GM12878 (cell line): ENCODE results near the gene MRRF. TPM values are rescaled to one million over a fixed set of nuclear protein-coding genes. Genes with fewer than 3 reads are reported as not detected.

ENCODE experiments used
- ATAC-seq: fragments of 200-7000 bp; cut with Tn5 transposase; 3 replicates; pipeline ENCODE4 v1.9.1; 2020; ENCODE audit warnings: mild to moderate bottlenecking, moderate library complexity
- BruUV-seq: library from RNA; stranded (reverse); fragments of 400-500 nt; replicated peaks from 2 replicates; lab custom pipeline; 2021; lab: Mats Ljungman, UMichigan
- CTCF ChIA-PET: fragments of 300-600 bp; sonication (Branson Sonifier 250); formaldehyde crosslinking; extraction: SDS; loops from one replicate; lab custom pipeline; 2021; ENCODE audit warnings: inconsistent platforms; lab: Yijun Ruan, JAX
- POLR2A ChIA-PET: fragments of 350-600 bp; formaldehyde crosslinking; extraction: SDS; loops from one replicate; lab custom pipeline; 2021; ENCODE audit warnings: inconsistent platforms; lab: Charles Lee
- RAD21 ChIA-PET: fragments of 300-600 bp; sonication (Branson Sonifier 250); formaldehyde crosslinking; loops from one replicate; lab custom pipeline; 2023; ENCODE audit warnings: antibody characterized with exemption; ENCODE audit not compliant: unreplicated experiment; lab: Charles Lee
- SMC1A ChIA-PET: fragments of 300-600 bp; sonication (Branson Sonifier 250); formaldehyde crosslinking; loops from one replicate; lab custom pipeline; 2023; ENCODE audit not compliant: unreplicated experiment, uncharacterized antibody; lab: Charles Lee
- DNase-seq: peaks from one replicate; pipeline ENCODE4 v3.0.0-alpha.2; 2011; ENCODE audit warnings: low read depth, low spot score
- FAIRE-seq: peaks from 3 replicates; lab custom pipeline; 2011; peaks lifted over from hg19 to GRCh38; lab: Jason Lieb, UNC
- H2AFZ ChIP-seq: 2 replicates; pipeline ENCODE4 v1.6.0; 2011; ENCODE audit warnings: low read depth, low read length, control low read depth; ENCODE audit not compliant: control insufficient read depth
- H3K27ac ChIP-seq: 2 replicates; pipeline ENCODE4 v1.5.1; 2011; ENCODE audit warnings: control low read depth; ENCODE audit not compliant: control insufficient read depth, insufficient read depth
- H3K27me3 ChIP-seq, 2 experiments: replicated peaks in 1 of 2; 2 replicates each; pipeline versions ENCODE4 v1.6.0 to v1.6.1; 2011; ENCODE audit warnings: low read length in 1 of 2; ENCODE audit not compliant: control insufficient read depth in 2 of 2, insufficient read depth in 2 of 2
- H3K36me3 ChIP-seq, 2 experiments: 2 replicates each; pipeline ENCODE4 v1.5.1; 2011; ENCODE audit warnings: low read length in 1 of 2; ENCODE audit not compliant: control insufficient read depth in 2 of 2, insufficient read depth in 2 of 2
- H3K4me1 ChIP-seq: 2 replicates; pipeline ENCODE4 v1.6.1; 2011; ENCODE audit warnings: mild to moderate bottlenecking, low read length, moderate library complexity, mixed read lengths; ENCODE audit not compliant: control insufficient read depth, insufficient read depth
- H3K4me2 ChIP-seq: 2 replicates; pipeline ENCODE4 v1.6.0; 2011; ENCODE audit warnings: control low read depth; ENCODE audit not compliant: control insufficient read depth, insufficient read depth
- H3K4me3 ChIP-seq: fragments of 200-600 bp; sonication (generic); 2 replicates; pipeline ENCODE4 v1.5.1; 2016
- H3K79me2 ChIP-seq: 2 replicates; pipeline ENCODE4 v1.6.0; 2011; ENCODE audit warnings: low read length; ENCODE audit not compliant: control insufficient read depth, insufficient read depth
- H3K9ac ChIP-seq: 2 replicates; pipeline ENCODE4 v1.8.0; 2011; ENCODE audit warnings: low read length, control low read depth, mixed read lengths; ENCODE audit not compliant: control insufficient read depth, insufficient read depth
- H3K9me3 ChIP-seq: replicated peaks from 3 replicates; pipeline ENCODE4 v1.5.1; 2011; ENCODE audit warnings: mild to moderate bottlenecking, low read length; ENCODE audit not compliant: control insufficient read depth, insufficient read depth
- H4K20me1 ChIP-seq: 2 replicates; pipeline ENCODE4 v1.6.0; 2011; ENCODE audit not compliant: control insufficient read depth, insufficient read depth
- DPF2 ChIP-seq: fragments of 450-650 bp; IDR thresholded peaks from 2 replicates; pipeline ENCODE4 v1.6.1; 2017; ENCODE audit warnings: mild to moderate bottlenecking
- HDAC2 ChIP-seq: fragments of 200-600 bp; sonication (generic); IDR thresholded peaks from 2 replicates; pipeline ENCODE4 v1.6.1; 2017
- PAX8 ChIP-seq: fragments of 450-650 bp; IDR thresholded peaks from 2 replicates; pipeline ENCODE4 v1.6.1; 2017; ENCODE audit warnings: mild to moderate bottlenecking, moderate library complexity
- PML ChIP-seq: IDR thresholded peaks from 2 replicates; pipeline ENCODE4 v1.6.1; 2012; ENCODE audit warnings: low read length, inconsistent platforms
- POLR2AphosphoS2 ChIP-seq: IDR thresholded peaks from 2 replicates; pipeline ENCODE4 v1.6.1; 2011; ENCODE audit warnings: low read depth, mild to moderate bottlenecking, low read length, improper control_type of control experiment, moderate library complexity
- RBBP5 ChIP-seq: fragments of 200-600 bp; sonication (generic); conservative IDR thresholded peaks from 2 replicates; pipeline ENCODE4 v1.6.1; 2016
- SIX5 ChIP-seq: IDR thresholded peaks from 2 replicates; pipeline ENCODE4 v1.6.1; 2011; ENCODE audit warnings: mild to moderate bottlenecking, low read depth, low read length, moderate library complexity; ENCODE audit not compliant: severe bottlenecking
- TARDBP ChIP-seq: IDR thresholded peaks from 2 replicates; pipeline ENCODE4 v1.6.1; 2016; ENCODE audit warnings: borderline replicate concordance
- ZSCAN29 ChIP-seq: fragments of 450-650 bp; IDR thresholded peaks from 2 replicates; pipeline ENCODE4 v1.6.1; 2017; ENCODE audit warnings: mild to moderate bottlenecking, moderate library complexity
- WGBS: methylation state at CpG from one replicate; pipeline ENCODE4 v1.1.6; 2016; ENCODE audit warnings: low lambda C conversion rate; ENCODE audit not compliant: insufficient replicate concordance, insufficient coverage; ENCODE audit errors: missing lambda C conversion rate; 5-methylcytosine and 5-hydroxymethylcytosine counted together
- in situ Hi-C: fragments of 300-500 bp; cut with MboI; formaldehyde crosslinking; loops from 9 replicates; pipeline ENCODE4 v1.14.3; 2018; ENCODE audit warnings: mixed read lengths
- intact Hi-C: fragments of 100-400 bp; cut with micrococcal nuclease; formaldehyde crosslinking; loops from one replicate; pipeline ENCODE4 v1.14.2; 2022; ENCODE audit not compliant: unreplicated experiment
- polyA plus RNA-seq, 11 experiments: library from polyadenylated mRNA; depleted of rRNA in 4 of 11; unstranded in 6 of 11; stranded (reverse) in 5 of 11; fragments of >200 nt; fragmentation: Nextera tagmentation in 4 of 11; fragmentation: Illumina TruSeq in 1 of 11; extraction: Ambion mirVana in 4 of 11; extraction: Trizol in 1 of 11; gene quantifications; 1 replicate in 1 of 11; 2 replicates in 10 of 11; pipeline versions ENCODE4 v1.2.1 to v1.2.3, GENCODE V29; 2011 to 2016; ENCODE audit warnings: inconsistent platforms in 2 of 11, missing spikeins in 2 of 11, low read depth in 1 of 11
- total RNA-seq, 4 experiments: library from RNA; depleted of rRNA in 3 of 4; stranded (reverse); fragments of >200 nt in 3 of 4; fragmentation: Illumina TruSeq in 1 of 4; extraction: Trizol in 1 of 4; gene quantifications; 2 replicates each; pipeline versions ENCODE4 v1.2.1 to v1.2.3, GENCODE V29; 2013 to 2021
- TF ChIP-seq, protein P1 (sequence below): fragments of 450-650 bp; IDR thresholded peaks from 2 replicates; pipeline ENCODE4 v1.6.1; 2017; ENCODE audit warnings: mild to moderate bottlenecking, low read depth, inconsistent platforms; ENCODE audit not compliant: poor library complexity, severe bottlenecking
- TF ChIP-seq, protein P2 (sequence below): fragments of 450-650 bp; IDR thresholded peaks from 2 replicates; pipeline ENCODE4 v1.6.1; 2016; ENCODE audit warnings: mild to moderate bottlenecking, moderate library complexity, borderline replicate concordance
- TF ChIP-seq, protein P3 (sequence below): IDR thresholded peaks from 2 replicates; pipeline ENCODE4 v1.6.1; 2012; ENCODE audit warnings: low read depth, low read length, improper control_type of control experiment
- TF ChIP-seq, protein P4 (sequence below): fragments of 450-650 bp; IDR thresholded peaks from 2 replicates; pipeline ENCODE4 v1.6.1; 2017; ENCODE audit warnings: mild to moderate bottlenecking, moderate library complexity

The MRRF gene
- total and polyA plus RNA-seq, 10 of the 15 experiments (the other 5 are each of a cell fraction or from before 2014, with no cell fraction given): 64.8 to 112 (median 76.4) TPM

DNA sequence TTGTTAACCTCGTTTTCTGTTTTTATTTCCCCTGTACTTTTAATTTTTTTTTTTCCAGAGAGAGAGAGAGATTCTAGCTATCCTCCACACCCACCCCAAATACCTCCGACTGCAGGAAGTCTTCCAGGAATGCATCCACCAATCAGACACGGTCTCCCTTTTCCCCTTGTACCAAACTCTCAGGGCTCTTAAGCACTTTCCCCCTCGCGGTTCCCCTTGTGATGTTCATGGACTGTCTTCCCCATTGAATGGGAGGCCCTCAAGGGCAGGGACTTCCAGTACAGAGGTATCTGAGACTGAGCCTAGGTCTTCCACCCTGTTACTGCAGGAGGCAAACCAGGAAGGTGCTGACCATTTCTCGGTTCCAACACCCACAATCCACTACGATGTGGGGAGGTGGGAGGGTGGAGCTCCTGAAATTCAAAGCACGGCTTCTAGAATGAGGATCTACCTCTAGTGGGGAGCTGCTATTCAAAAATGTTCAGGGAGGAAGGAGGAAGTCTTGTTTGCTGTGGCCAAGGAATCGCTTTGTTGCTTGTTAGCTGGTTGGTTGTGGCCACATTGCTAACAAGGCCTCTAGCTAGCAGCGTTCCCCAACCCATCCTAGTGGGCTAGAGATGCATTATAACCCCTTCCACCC, 68.6 kb downstream of the MRRF start:
- RAD21 ChIA-PET: no interaction called here
- no peak for TF ChIP-seq ZSCAN29
- TF ChIP-seq, protein P1, sequence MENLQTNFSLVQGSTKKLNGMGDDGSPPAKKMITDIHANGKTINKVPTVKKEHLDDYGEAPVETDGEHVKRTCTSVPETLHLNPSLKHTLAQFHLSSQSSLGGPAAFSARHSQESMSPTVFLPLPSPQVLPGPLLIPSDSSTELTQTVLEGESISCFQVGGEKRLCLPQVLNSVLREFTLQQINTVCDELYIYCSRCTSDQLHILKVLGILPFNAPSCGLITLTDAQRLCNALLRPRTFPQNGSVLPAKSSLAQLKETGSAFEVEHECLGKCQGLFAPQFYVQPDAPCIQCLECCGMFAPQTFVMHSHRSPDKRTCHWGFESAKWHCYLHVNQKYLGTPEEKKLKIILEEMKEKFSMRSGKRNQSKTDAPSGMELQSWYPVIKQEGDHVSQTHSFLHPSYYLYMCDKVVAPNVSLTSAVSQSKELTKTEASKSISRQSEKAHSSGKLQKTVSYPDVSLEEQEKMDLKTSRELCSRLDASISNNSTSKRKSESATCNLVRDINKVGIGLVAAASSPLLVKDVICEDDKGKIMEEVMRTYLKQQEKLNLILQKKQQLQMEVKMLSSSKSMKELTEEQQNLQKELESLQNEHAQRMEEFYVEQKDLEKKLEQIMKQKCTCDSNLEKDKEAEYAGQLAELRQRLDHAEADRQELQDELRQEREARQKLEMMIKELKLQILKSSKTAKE: no peak
- TF ChIP-seq TARDBP: no peak
- TF ChIP-seq, protein P2, sequence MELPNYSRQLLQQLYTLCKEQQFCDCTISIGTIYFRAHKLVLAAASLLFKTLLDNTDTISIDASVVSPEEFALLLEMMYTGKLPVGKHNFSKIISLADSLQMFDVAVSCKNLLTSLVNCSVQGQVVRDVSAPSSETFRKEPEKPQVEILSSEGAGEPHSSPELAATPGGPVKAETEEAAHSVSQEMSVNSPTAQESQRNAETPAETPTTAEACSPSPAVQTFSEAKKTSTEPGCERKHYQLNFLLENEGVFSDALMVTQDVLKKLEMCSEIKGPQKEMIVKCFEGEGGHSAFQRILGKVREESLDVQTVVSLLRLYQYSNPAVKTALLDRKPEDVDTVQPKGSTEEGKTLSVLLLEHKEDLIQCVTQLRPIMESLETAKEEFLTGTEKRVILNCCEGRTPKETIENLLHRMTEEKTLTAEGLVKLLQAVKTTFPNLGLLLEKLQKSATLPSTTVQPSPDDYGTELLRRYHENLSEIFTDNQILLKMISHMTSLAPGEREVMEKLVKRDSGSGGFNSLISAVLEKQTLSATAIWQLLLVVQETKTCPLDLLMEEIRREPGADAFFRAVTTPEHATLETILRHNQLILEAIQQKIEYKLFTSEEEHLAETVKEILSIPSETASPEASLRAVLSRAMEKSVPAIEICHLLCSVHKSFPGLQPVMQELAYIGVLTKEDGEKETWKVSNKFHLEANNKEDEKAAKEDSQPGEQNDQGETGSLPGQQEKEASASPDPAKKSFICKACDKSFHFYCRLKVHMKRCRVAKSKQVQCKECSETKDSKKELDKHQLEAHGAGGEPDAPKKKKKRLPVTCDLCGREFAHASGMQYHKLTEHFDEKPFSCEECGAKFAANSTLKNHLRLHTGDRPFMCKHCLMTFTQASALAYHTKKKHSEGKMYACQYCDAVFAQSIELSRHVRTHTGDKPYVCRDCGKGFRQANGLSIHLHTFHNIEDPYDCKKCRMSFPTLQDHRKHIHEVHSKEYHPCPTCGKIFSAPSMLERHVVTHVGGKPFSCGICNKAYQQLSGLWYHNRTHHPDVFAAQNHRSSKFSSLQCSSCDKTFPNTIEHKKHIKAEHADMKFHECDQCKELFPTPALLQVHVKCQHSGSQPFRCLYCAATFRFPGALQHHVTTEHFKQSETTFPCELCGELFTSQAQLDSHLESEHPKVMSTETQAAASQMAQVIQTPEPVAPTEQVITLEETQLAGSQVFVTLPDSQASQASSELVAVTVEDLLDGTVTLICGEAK: no peak
- TF ChIP-seq, protein P3, sequence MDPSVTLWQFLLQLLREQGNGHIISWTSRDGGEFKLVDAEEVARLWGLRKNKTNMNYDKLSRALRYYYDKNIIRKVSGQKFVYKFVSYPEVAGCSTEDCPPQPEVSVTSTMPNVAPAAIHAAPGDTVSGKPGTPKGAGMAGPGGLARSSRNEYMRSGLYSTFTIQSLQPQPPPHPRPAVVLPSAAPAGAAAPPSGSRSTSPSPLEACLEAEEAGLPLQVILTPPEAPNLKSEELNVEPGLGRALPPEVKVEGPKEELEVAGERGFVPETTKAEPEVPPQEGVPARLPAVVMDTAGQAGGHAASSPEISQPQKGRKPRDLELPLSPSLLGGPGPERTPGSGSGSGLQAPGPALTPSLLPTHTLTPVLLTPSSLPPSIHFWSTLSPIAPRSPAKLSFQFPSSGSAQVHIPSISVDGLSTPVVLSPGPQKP: no peak
- no peak for TF ChIP-seq SIX5
- TF ChIP-seq PML: no peak
- TF ChIP-seq, protein P4, sequence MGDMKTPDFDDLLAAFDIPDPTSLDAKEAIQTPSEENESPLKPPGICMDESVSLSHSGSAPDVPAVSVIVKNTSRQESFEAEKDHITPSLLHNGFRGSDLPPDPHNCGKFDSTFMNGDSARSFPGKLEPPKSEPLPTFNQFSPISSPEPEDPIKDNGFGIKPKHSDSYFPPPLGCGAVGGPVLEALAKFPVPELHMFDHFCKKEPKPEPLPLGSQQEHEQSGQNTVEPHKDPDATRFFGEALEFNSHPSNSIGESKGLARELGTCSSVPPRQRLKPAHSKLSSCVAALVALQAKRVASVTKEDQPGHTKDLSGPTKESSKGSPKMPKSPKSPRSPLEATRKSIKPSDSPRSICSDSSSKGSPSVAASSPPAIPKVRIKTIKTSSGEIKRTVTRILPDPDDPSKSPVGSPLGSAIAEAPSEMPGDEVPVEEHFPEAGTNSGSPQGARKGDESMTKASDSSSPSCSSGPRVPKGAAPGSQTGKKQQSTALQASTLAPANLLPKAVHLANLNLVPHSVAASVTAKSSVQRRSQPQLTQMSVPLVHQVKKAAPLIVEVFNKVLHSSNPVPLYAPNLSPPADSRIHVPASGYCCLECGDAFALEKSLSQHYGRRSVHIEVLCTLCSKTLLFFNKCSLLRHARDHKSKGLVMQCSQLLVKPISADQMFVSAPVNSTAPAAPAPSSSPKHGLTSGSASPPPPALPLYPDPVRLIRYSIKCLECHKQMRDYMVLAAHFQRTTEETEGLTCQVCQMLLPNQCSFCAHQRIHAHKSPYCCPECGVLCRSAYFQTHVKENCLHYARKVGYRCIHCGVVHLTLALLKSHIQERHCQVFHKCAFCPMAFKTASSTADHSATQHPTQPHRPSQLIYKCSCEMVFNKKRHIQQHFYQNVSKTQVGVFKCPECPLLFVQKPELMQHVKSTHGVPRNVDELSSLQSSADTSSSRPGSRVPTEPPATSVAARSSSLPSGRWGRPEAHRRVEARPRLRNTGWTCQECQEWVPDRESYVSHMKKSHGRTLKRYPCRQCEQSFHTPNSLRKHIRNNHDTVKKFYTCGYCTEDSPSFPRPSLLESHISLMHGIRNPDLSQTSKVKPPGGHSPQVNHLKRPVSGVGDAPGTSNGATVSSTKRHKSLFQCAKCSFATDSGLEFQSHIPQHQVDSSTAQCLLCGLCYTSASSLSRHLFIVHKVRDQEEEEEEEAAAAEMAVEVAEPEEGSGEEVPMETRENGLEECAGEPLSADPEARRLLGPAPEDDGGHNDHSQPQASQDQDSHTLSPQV: no peak
- no peak for TF ChIP-seq DPF2
- TF ChIP-seq POLR2AphosphoS2: no peak
- no peak for TF ChIP-seq RBBP5
- no peak for TF ChIP-seq HDAC2
- TF ChIP-seq PAX8: no peak

More for the DNA sequence above, 68.6 kb downstream of the MRRF start:
- 62% methylated on average over 10 of the region's 10 CpGs for WGBS
- H3K9me3 ChIP-seq: no peaks in the 10 kb centered on the region
- no peak overlapping the region for H3K4me3 ChIP-seq
- H3K27ac ChIP-seq: no peak overlapping the region
- intact Hi-C loops: no loop called here
- ChIA-PET SMC1A (no interaction called here), POLR2A (no interaction called here), CTCF (interaction anchor here (0.8 kb wide), 1 partner anchor 10 kb away, joined by 3 read pairs; no protein-coding TSS in a partner anchor)
- no peak for FAIRE-seq
- H3K27me3 ChIP-seq: no peaks in the 10 kb centered on the region
- H3K4me2 ChIP-seq: no peak overlapping the region
- no peaks in the 10 kb centered on the region for H4K20me1 ChIP-seq
- no peak overlapping the region for H2AFZ ChIP-seq
- ATAC-seq: no peak
- H3K9ac ChIP-seq: no peak overlapping the region
- no peak for DNase-seq
- in situ Hi-C loops: no loop called here
- no peaks in the 10 kb centered on the region for H3K79me2 ChIP-seq
- no TSS peak for BruUV-seq
- no peaks in the 10 kb centered on the region for H3K4me1 ChIP-seq
- H3K36me3 ChIP-seq: no peaks in the 10 kb centered on the region; a peak in 2 of 4 replicates
